Measurements from ENCODE around the gene AGMO. TPM values are rescaled to one million over a fixed set of nuclear protein-coding genes. Genes with fewer than 3 reads are reported as not detected.

The AGMO gene
- polyA plus RNA-seq, 4 donors = 0.30 to 1.3 (median 0.73) TPM

GRCh38 chr7:15166620-15167019 lies 395.2 kb downstream of the AGMO start:
- DNase-seq (ENCODE audit: low read depth in 4 of 4, low spot score in 3 of 4) = no peak

DNA sequence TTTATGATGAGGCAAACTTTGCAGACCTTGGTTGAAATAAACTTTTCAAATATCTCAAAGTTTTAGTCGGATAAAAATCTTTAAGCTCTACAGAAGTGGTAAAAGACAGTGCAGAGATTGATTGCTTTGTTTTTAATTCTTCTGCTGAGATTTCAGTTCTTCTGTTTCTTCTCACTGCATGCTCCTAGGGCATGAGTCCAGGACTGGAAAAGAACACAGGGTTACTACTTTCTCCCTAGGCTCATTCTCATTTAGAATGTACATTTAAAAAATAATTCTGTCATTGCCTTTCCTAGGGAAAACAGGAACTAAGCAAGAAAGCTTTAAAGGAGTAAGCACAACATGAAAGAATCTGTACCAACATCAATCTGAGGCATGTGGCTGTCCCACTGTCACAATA lies 402.6 kb downstream of the AGMO start:
- no peak for DNase-seq (ENCODE audit: low read depth in 4 of 4, low spot score in 3 of 4)

DNA sequence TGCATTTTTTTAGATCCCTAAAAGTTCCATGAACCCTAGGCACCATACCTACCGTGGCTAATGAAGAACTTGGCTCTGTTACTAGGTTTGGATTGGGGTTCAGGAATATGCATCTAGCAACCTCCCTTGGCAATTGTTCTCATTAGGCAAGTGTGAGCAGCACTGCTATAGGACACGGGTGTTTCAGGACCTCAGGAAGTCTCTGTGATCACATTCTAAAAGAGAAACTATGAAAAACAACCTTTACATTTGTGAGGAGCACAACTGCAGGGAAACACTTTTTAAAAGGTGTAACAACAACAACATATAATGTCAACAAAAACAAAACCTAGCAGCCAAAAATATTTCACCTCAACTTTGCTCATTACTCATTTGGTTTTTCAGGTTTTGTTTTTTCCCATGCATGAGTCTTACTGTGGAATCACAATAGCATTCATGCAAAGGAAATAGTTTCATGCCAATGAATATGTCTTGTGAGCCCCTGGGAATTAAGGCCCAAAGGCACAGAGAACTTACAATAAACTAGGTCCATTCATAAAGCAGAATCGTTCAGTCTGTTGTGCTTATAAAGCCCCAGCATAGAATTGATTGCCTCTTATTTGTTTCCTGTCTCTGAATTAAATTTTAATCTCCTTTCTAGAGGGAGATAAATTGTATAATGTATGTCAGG lies 403.5 kb downstream of the AGMO start:
- DNase-seq (ENCODE audit: low read depth in 4 of 4, low spot score in 3 of 4) = no peak

Other genes starting within 250 kb of the AGMO start
- gene MEOX2, start 124.7 kb upstream of the AGMO start, polyA plus RNA-seq (ENCODE audit: insufficient read length in 4 of 4) = 10 to 100 TPM in 1 of 4 donors, 1 to 10 TPM in 3; 1.7 to 12.9 (median 4.2) TPM